ENCODE measurements around the gene PSAP.

DNA sequence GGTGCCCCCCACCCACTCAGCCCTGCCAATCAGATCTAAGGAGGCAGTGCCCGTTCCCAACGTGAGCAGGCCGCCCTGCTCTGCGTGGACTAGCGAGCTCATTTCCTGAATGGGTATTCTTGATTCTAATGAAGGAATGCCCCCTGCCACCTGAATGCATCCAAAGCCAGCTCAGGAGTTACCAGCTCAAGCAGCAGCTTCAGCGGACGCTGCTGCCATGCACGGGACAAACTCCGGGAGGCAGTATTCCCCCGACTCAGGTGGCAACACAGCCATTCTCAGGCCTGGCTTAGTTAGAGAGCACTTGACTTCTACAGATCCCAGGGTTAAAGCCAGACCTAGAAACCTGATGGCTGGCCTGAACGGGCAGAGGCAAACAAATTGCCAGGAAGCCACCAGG lies 25.8 kb downstream of the PSAP start:
- TF ChIP-seq POLR2A (IDR thresholded peaks at IDR 0.05; ENCODE audit: low read length) (no peak), GATA1 (IDR thresholded peaks at IDR 0.05; ENCODE audit: low read depth, low read length) (no peak)
